Loucy (cell line): ENCODE measurements around the gene EML1.

Experiments used
- EZH2phosphoT487 ChIP-seq: fragments of 200-600 bp; IDR thresholded peaks from 2 replicates; pipeline ENCODE4 v1.6.1; 2018; ENCODE audit warnings: antibody characterized with exemption, mild to moderate bottlenecking, moderate library complexity, borderline replicate concordance
- TF ChIP-seq, protein P1 (sequence below): fragments of 200-600 bp; sonication (generic); conservative IDR thresholded peaks from 2 replicates; pipeline ENCODE4 v1.5.1; 2014; ENCODE audit warnings: mild to moderate bottlenecking, antibody characterized with exemption, low read length

DNA sequence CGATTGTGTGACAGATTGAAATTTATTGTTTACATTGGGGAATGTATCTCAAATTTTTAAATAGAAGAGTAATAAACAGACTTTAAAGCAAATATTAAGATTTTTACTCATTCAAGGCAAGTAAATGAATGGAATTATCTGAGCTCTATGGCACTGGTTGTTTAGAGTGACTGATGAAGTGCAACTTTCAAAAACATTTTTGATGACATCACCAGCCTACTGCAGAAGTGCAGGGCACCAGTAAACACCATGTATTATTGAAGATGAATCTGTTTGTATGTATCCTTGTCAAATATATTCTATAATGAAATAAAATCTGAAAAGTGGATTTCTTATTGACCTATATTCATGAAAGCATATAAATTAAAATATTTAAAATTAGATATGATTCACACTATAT, 148.0 kb downstream of the EML1 start:
- TF ChIP-seq, protein P1, sequence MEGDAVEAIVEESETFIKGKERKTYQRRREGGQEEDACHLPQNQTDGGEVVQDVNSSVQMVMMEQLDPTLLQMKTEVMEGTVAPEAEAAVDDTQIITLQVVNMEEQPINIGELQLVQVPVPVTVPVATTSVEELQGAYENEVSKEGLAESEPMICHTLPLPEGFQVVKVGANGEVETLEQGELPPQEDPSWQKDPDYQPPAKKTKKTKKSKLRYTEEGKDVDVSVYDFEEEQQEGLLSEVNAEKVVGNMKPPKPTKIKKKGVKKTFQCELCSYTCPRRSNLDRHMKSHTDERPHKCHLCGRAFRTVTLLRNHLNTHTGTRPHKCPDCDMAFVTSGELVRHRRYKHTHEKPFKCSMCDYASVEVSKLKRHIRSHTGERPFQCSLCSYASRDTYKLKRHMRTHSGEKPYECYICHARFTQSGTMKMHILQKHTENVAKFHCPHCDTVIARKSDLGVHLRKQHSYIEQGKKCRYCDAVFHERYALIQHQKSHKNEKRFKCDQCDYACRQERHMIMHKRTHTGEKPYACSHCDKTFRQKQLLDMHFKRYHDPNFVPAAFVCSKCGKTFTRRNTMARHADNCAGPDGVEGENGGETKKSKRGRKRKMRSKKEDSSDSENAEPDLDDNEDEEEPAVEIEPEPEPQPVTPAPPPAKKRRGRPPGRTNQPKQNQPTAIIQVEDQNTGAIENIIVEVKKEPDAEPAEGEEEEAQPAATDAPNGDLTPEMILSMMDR, result no peak
- TF ChIP-seq EZH2phosphoT487, result no peak
